ENCODE results near the gene AFDN.

DNA sequence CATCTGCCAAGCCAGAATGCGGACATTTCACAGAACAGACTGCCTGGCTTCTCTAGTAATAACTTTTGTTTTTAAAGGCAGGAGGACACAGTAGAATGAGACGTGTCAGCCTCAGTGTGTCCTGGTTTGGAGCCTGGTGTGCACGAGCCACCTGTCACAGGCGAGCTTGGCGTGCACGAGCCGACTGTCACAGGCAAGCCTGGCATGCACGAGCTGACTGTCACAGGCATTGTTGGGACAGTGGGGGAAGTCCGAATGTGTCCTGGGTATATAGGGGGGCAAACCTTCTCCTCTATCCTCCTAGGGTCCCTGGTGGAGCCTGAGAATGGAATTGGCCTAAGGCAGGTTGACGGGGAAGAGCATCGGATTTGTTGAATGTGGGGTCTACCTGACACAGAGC, 178.2 kb downstream of the AFDN start:
- TF ChIP-seq, protein P1, sequence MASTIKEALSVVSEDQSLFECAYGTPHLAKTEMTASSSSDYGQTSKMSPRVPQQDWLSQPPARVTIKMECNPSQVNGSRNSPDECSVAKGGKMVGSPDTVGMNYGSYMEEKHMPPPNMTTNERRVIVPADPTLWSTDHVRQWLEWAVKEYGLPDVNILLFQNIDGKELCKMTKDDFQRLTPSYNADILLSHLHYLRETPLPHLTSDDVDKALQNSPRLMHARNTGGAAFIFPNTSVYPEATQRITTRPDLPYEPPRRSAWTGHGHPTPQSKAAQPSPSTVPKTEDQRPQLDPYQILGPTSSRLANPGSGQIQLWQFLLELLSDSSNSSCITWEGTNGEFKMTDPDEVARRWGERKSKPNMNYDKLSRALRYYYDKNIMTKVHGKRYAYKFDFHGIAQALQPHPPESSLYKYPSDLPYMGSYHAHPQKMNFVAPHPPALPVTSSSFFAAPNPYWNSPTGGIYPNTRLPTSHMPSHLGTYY (CRISPR knock-in tag; IDR thresholded peaks at IDR 0.05): no peak
- TF ChIP-seq, protein P2, sequence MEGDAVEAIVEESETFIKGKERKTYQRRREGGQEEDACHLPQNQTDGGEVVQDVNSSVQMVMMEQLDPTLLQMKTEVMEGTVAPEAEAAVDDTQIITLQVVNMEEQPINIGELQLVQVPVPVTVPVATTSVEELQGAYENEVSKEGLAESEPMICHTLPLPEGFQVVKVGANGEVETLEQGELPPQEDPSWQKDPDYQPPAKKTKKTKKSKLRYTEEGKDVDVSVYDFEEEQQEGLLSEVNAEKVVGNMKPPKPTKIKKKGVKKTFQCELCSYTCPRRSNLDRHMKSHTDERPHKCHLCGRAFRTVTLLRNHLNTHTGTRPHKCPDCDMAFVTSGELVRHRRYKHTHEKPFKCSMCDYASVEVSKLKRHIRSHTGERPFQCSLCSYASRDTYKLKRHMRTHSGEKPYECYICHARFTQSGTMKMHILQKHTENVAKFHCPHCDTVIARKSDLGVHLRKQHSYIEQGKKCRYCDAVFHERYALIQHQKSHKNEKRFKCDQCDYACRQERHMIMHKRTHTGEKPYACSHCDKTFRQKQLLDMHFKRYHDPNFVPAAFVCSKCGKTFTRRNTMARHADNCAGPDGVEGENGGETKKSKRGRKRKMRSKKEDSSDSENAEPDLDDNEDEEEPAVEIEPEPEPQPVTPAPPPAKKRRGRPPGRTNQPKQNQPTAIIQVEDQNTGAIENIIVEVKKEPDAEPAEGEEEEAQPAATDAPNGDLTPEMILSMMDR (IDR thresholded peaks at IDR 0.05): no peak
- no peak for TF ChIP-seq IRF2 (CRISPR knock-in tag; IDR thresholded peaks at IDR 0.05; ENCODE audit: borderline replicate concordance, low read depth)
- no peak for TF ChIP-seq ESRRA (CRISPR knock-in tag; IDR thresholded peaks at IDR 0.05; ENCODE audit: borderline replicate concordance)
- TF ChIP-seq, protein P3, sequence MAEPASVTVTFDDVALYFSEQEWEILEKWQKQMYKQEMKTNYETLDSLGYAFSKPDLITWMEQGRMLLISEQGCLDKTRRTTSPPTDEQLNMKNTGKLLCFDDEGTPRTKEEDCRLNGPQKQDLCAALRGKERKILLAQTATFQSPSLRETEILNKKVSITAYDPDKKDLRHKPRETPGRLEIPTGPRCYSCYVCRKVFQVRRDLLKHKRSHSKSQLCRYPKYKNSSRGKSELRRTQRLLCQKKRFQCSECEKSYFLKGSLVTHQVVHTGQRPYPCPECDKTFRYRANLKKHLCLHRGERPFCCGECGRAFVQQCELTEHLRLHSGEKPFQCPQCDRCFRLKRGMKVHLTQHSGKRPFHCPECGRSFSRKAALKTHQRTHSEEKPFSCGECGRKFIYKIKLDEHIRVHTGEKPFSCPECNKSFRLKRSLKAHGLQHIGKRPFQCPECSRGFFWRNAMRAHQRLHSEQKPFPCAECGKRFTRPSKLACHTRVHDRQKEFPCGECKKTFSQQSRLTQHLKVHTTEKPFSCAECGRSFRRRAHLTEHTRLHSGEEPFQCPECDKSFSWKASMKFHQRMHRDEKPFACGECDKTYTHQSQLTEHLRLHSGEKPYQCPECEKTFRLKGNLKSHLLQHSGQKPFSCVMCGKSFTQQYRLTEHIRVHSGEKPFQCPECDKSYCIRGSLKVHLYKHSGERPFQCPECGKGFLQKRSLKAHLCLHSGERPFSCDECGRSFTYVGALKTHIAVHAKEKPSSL (CRISPR knock-in tag; conservative IDR thresholded peaks at IDR 0.05): no peak
- no peak for TF ChIP-seq ZNF416 (CRISPR knock-in tag; IDR thresholded peaks at IDR 0.05)
- TF ChIP-seq, protein P4, sequence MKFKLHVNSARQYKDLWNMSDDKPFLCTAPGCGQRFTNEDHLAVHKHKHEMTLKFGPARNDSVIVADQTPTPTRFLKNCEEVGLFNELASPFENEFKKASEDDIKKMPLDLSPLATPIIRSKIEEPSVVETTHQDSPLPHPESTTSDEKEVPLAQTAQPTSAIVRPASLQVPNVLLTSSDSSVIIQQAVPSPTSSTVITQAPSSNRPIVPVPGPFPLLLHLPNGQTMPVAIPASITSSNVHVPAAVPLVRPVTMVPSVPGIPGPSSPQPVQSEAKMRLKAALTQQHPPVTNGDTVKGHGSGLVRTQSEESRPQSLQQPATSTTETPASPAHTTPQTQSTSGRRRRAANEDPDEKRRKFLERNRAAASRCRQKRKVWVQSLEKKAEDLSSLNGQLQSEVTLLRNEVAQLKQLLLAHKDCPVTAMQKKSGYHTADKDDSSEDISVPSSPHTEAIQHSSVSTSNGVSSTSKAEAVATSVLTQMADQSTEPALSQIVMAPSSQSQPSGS (CRISPR knock-in tag; IDR thresholded peaks at IDR 0.05; ENCODE audit: borderline replicate concordance, low read depth): no peak
- TF ChIP-seq ZBTB21 (CRISPR knock-in tag; IDR thresholded peaks at IDR 0.05; ENCODE audit: borderline replicate concordance): no peak
- TF ChIP-seq ETV6 (CRISPR knock-in tag; IDR thresholded peaks at IDR 0.05): no peak
- TF ChIP-seq, protein P5, sequence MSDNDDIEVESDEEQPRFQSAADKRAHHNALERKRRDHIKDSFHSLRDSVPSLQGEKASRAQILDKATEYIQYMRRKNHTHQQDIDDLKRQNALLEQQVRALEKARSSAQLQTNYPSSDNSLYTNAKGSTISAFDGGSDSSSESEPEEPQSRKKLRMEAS (CRISPR knock-in tag; IDR thresholded peaks at IDR 0.05): no peak
- TF ChIP-seq, protein P6, sequence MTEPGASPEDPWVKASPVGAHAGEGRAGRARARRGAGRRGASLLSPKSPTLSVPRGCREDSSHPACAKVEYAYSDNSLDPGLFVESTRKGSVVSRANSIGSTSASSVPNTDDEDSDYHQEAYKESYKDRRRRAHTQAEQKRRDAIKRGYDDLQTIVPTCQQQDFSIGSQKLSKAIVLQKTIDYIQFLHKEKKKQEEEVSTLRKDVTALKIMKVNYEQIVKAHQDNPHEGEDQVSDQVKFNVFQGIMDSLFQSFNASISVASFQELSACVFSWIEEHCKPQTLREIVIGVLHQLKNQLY (CRISPR knock-in tag; IDR thresholded peaks at IDR 0.05): no peak
- TF ChIP-seq MYBL2 (CRISPR knock-in tag; IDR thresholded peaks at IDR 0.05): no peak
